Measurements from ENCODE around the gene LRFN5. TPM values are rescaled to one million over a fixed set of nuclear protein-coding genes. Genes with fewer than 3 reads are reported as not detected.

Gene LRFN5
- total and polyA plus RNA-seq, 2 of the 8 experiments (the other 6 are each of a cell fraction or from before 2014, with no cell fraction given): 0.85 to 4.7 TPM

DNA sequence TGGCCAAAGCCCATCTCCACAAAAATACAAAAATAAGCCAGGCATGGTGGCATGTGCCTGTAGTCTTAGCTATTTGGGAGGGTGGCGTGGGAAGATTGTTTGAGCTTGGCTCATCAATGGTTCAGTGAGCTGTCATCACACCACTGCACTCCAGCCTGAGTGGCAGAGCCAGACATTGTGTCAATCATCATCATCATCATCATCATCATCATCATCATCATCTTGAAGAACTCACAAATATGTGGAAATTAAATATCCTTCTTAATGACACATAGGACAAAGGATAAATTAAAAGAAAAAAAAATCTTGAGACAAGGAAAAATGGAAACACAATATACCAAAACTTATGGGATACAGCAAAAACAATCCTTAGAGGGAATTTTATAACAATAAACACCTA, 132.5 kb downstream of the LRFN5 start (continued):
- TF ChIP-seq CHD7 (IDR thresholded peaks at IDR 0.05; ENCODE audit: insufficient replicate concordance, low read length): no peak
- TF ChIP-seq RBBP5 (IDR thresholded peaks at IDR 0.05; ENCODE audit: borderline replicate concordance, low read depth, low read length): no peak
- no peak for TF ChIP-seq EP300 (IDR thresholded peaks at IDR 0.05; ENCODE audit: borderline replicate concordance in 1 of 2, low read depth in 2 of 2, low read length in 2 of 2)
- TF ChIP-seq BCL11A (IDR thresholded peaks at IDR 0.05; ENCODE audit: low read depth in 2 of 2, low read length in 2 of 2): no peak
- TF ChIP-seq ATF3 (IDR thresholded peaks at IDR 0.05; ENCODE audit: insufficient read depth, low read depth, low read length): no peak
- TF ChIP-seq, protein P1, sequence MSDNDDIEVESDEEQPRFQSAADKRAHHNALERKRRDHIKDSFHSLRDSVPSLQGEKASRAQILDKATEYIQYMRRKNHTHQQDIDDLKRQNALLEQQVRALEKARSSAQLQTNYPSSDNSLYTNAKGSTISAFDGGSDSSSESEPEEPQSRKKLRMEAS (IDR thresholded peaks at IDR 0.05): no peak
- TF ChIP-seq GABPA (IDR thresholded peaks at IDR 0.05; ENCODE audit: borderline replicate concordance, insufficient read depth, low read length): no peak

All from H1 (cell line).